Upper lobe of right lung (tissue), 1 donor: Measurements from ENCODE around the gene RTN1. TPM values are rescaled to one million over a fixed set of nuclear protein-coding genes. Genes with fewer than 3 reads are reported as not detected.
A peak's percentile ranks its signal among the peaks of the same experiment; 100 is the strongest.

Source experiments
- ATAC-seq: fragments of 200-7000 bp; cut with Tn5 transposase; one replicate; pipeline ENCODE4 v1.9.1; 2020; ENCODE audit warnings: mild to moderate bottlenecking, moderate library complexity
- DNase-seq: peaks from one replicate; pipeline ENCODE4 v3.0.0-alpha.2; 2020
- H3K27ac ChIP-seq: fragments of 200-600 bp; one replicate; pipeline ENCODE4 v1.8.0; 2022
- H3K27me3 ChIP-seq: fragments of 200-600 bp; one replicate; pipeline ENCODE4 v1.8.0; 2022; ENCODE audit warnings: mild to moderate bottlenecking
- H3K36me3 ChIP-seq: fragments of 200-600 bp; one replicate; pipeline ENCODE4 v1.8.0; 2022
- H3K4me1 ChIP-seq: fragments of 200-600 bp; one replicate; pipeline ENCODE4 v1.8.0; 2022
- H3K4me3 ChIP-seq: fragments of 200-600 bp; one replicate; pipeline ENCODE4 v1.8.0; 2022; ENCODE audit warnings: mild to moderate bottlenecking
- H3K9me3 ChIP-seq: fragments of 200-600 bp; one replicate; pipeline ENCODE4 v1.8.0; 2022
- CTCF ChIP-seq: fragments of 200-600 bp; IDR thresholded peaks from one replicate; pipeline ENCODE4 v1.8.0; 2022; ENCODE audit warnings: antibody characterized with exemption
- intact Hi-C: fragments of 100-400 bp; cut with DNase I; formaldehyde crosslinking; loops from one replicate; pipeline ENCODE4 v1.11.0; 2022
- total RNA-seq: library from RNA; stranded (reverse); fragmentation: NEBNext Ultra II Directional; extraction: Animal tissue kit (Norgen Biotek cat#: 25700); gene quantifications from one replicate; pipeline ENCODE4 v1.2.1, GENCODE V29; 2021
- donor health status: DM: no; HTN: yes; CAD: no; lungs with severe emphysema.

Gene RTN1
- total RNA-seq, 1 donor from 2014 or later: 9.6 TPM

GRCh38 chr14:59895721-59896120 lies 25.1 kb upstream of the RTN1 start:
- no peaks in the 10 kb centered on the region for H3K9me3 ChIP-seq
- no peak for TF ChIP-seq CTCF
- no peak for ATAC-seq
- no peak for DNase-seq
- no peaks in the 10 kb centered on the region for H3K4me1 ChIP-seq
- no peaks in the 10 kb centered on the region for H3K36me3 ChIP-seq
- H3K4me3 ChIP-seq: no peak overlapping the region
- intact Hi-C loops: no loop called here
- H3K27me3 ChIP-seq: no peaks in the 10 kb centered on the region
- no peak overlapping the region for H3K27ac ChIP-seq

GRCh38 chr14:59890676-59891075 lies 20.1 kb upstream of the RTN1 start:
- H3K4me3 ChIP-seq: no peak overlapping the region
- no peaks in the 10 kb centered on the region for H3K27me3 ChIP-seq
- no peaks in the 10 kb centered on the region for H3K9me3 ChIP-seq
- no peaks in the 10 kb centered on the region for H3K4me1 ChIP-seq
- H3K27ac ChIP-seq: no peak overlapping the region
- no peak for TF ChIP-seq CTCF
- no peak for DNase-seq
- intact Hi-C loops: no loop called here
- no peaks in the 10 kb centered on the region for H3K36me3 ChIP-seq
- ATAC-seq: no peak

- H3K9me3 ChIP-seq: no peaks in the 10 kb centered on the region
- no peak overlapping the region for H3K27ac ChIP-seq
- H3K4me3 ChIP-seq: no peak overlapping the region
- H3K27me3 ChIP-seq: no peaks in the 10 kb centered on the region
- H3K36me3 ChIP-seq: no peaks in the 10 kb centered on the region
- intact Hi-C loops: no loop called here
- H3K4me1 ChIP-seq: no peaks in the 10 kb centered on the region
- no peak for DNase-seq
- peak; percentile 14 for TF ChIP-seq CTCF
- no peak for ATAC-seq
Observed at GRCh38 chr14:59882957-59883356, 12.4 kb upstream of the RTN1 start.

- H3K27me3 ChIP-seq: peaks cover 19% of the 10 kb centered on the region
- TF ChIP-seq CTCF: no peak
- intact Hi-C loops: no loop called here
- ATAC-seq: no peak
- H3K4me3 ChIP-seq: peak overlapping the region; percentile 54
- no peak for DNase-seq
- H3K4me1 ChIP-seq: no peaks in the 10 kb centered on the region
- H3K9me3 ChIP-seq: no peaks in the 10 kb centered on the region
- H3K27ac ChIP-seq: no peak overlapping the region
- no peaks in the 10 kb centered on the region for H3K36me3 ChIP-seq
Observed at GRCh38 chr14:59871166-59871495, 555 bp upstream of the RTN1 start.

GRCh38 chr14:59869381-59870255 lies 958 bp downstream of the RTN1 start:
- intact Hi-C loops: no loop called here
- Histone ChIP-seq H3K27ac (no peak overlapping the region), H3K9me3 (no peaks in the 10 kb centered on the region), H3K4me3 (peak overlapping the region; percentile 54), H3K4me1 (no peaks in the 10 kb centered on the region), H3K36me3 (no peaks in the 10 kb centered on the region), H3K27me3 (peaks cover 19% of the 10 kb centered on the region)
- ATAC-seq (no peak), DNase-seq (no peak)
- no peak for TF ChIP-seq CTCF
